Measurements from ENCODE around the gene BIRC6. TPM values are rescaled to one million over a fixed set of nuclear protein-coding genes. Genes with fewer than 3 reads are reported as not detected.

The BIRC6 gene
- polyA plus RNA-seq, 1 donor (not counting 4 experiments of a cell fraction or from before 2014, with no cell fraction given), result 57.0 TPM

DNA sequence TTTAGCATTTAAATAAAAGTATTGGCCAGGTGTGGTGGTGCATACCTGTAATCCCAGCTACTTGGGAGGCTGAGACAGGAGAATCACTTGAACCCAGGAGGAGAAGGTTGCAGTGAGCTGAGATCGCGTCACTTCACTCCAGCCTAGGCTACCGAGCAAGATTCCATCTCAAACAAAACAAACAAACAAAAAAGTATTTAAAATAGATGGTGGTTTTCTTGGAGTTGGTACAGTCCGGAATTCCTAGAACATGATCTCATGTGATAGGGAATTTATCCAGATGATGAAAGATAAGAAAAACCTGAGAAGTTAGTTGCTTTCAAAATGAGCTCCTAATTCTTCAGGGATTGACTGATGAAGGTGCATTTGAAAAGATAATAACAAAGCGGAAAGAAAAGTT lies 62.0 kb downstream of the BIRC6 start:
- FAIRE-seq, result no peak
- no peaks in the 10 kb centered on the region for H3K27me3 ChIP-seq (ENCODE audit: control insufficient read depth, extremely low read depth, insufficient read depth, low read length)
- peaks cover 5% of the 10 kb centered on the region for H3K4me1 ChIP-seq (ENCODE audit: control insufficient read depth, extremely low read depth, insufficient read depth, low read length)
- H3K4me2 ChIP-seq (ENCODE audit: control insufficient read depth, extremely low read depth, insufficient read depth, low read depth, low read length), result no peak overlapping the region
- H3K9me3 ChIP-seq (ENCODE audit: control insufficient read depth, low read depth, low read length), result no peaks in the 10 kb centered on the region
- H4K20me1 ChIP-seq (ENCODE audit: control insufficient read depth, extremely low read depth, insufficient read depth, low read length), result no peaks in the 10 kb centered on the region
- H2AFZ ChIP-seq (ENCODE audit: control insufficient read depth, low read length), result no peak overlapping the region
- peaks cover 9 to 14% of the 10 kb centered on the region in 2 experiments for H3K36me3 ChIP-seq (ENCODE audit: control insufficient read depth in 2 of 2, extremely low read depth in 1 of 2, insufficient read depth in 2 of 2, low read length in 2 of 2)
- dilution Hi-C loops (cut with MboI; ENCODE audit: extremely low pct_ligation_motif_present, low sequenced_read_pairs), result no loop called here
- H3K27ac ChIP-seq (ENCODE audit: control insufficient read depth, insufficient read depth, low read length), result no peak overlapping the region
- no peak overlapping the region for H3K4me3 ChIP-seq (ENCODE audit: control insufficient read depth in 2 of 3, extremely low read depth in 1 of 3, insufficient read depth in 2 of 3, low read depth in 1 of 3, low read length in 3 of 3)
- no peak overlapping the region for H3K9ac ChIP-seq (ENCODE audit: control insufficient read depth, extremely low read depth, insufficient read depth, low read length)
- peaks cover 64% of the 10 kb centered on the region for H3K79me2 ChIP-seq (ENCODE audit: control insufficient read depth, insufficient read depth, low read length)
- H3K9me1 ChIP-seq (ENCODE audit: control insufficient read depth, extremely low read depth, insufficient read depth, low read length), result no peaks in the 10 kb centered on the region
- TF ChIP-seq EZH2 (IDR thresholded peaks at IDR 0.05; ENCODE audit: low read length), result no peak
- TF ChIP-seq, protein P1, sequence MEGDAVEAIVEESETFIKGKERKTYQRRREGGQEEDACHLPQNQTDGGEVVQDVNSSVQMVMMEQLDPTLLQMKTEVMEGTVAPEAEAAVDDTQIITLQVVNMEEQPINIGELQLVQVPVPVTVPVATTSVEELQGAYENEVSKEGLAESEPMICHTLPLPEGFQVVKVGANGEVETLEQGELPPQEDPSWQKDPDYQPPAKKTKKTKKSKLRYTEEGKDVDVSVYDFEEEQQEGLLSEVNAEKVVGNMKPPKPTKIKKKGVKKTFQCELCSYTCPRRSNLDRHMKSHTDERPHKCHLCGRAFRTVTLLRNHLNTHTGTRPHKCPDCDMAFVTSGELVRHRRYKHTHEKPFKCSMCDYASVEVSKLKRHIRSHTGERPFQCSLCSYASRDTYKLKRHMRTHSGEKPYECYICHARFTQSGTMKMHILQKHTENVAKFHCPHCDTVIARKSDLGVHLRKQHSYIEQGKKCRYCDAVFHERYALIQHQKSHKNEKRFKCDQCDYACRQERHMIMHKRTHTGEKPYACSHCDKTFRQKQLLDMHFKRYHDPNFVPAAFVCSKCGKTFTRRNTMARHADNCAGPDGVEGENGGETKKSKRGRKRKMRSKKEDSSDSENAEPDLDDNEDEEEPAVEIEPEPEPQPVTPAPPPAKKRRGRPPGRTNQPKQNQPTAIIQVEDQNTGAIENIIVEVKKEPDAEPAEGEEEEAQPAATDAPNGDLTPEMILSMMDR (optimal IDR thresholded peaks at IDR 0.05 in 1 of 3, IDR thresholded peaks at IDR 0.05 in 1 of 3, conservative IDR thresholded peaks at IDR 0.05 in 1 of 3; ENCODE audit: extremely low read depth in 1 of 3, insufficient read depth in 2 of 3, low read length in 3 of 3), result no peak
- no peak for DNase-seq (ENCODE audit: low read depth, low spot score)

DNA sequence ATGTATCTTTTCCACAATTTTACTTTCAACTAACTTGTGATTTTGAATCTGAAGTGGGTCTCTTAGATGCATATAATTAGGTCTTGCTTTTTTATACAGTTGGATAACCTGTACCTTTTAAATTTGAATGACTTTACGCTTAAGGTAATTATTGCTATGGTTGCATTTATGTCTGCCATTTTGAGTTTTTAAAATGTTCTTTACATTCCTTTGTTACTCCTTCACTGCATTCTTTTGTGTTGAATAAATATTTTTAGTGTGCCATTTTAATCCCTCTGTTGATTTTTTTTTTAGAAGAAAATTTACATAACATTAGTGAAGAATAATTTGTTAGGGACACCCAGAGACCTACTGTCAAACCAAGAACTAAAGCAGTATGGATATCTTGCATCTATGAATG lies 65.3 kb downstream of the BIRC6 start:
- Histone ChIP-seq H3K27me3 (ENCODE audit: control insufficient read depth, extremely low read depth, insufficient read depth, low read length) (no peaks in the 10 kb centered on the region), H3K9me3 (ENCODE audit: control insufficient read depth, low read depth, low read length) (no peaks in the 10 kb centered on the region), H3K36me3 (ENCODE audit: control insufficient read depth in 2 of 2, extremely low read depth in 1 of 2, insufficient read depth in 2 of 2, low read length in 2 of 2) (peaks cover 3 to 6% of the 10 kb centered on the region in 2 experiments), H2AFZ (ENCODE audit: control insufficient read depth, low read length) (no peak overlapping the region), H3K4me1 (ENCODE audit: control insufficient read depth, extremely low read depth, insufficient read depth, low read length) (peaks cover 5% of the 10 kb centered on the region), H3K27ac (ENCODE audit: control insufficient read depth, insufficient read depth, low read length) (no peak overlapping the region), H4K20me1 (ENCODE audit: control insufficient read depth, extremely low read depth, insufficient read depth, low read length) (no peaks in the 10 kb centered on the region), H3K79me2 (ENCODE audit: control insufficient read depth, insufficient read depth, low read length) (peaks cover 88% of the 10 kb centered on the region), H3K4me2 (ENCODE audit: control insufficient read depth, extremely low read depth, insufficient read depth, low read depth, low read length) (no peak overlapping the region), H3K9me1 (ENCODE audit: control insufficient read depth, extremely low read depth, insufficient read depth, low read length) (peaks cover 2% of the 10 kb centered on the region), H3K9ac (ENCODE audit: control insufficient read depth, extremely low read depth, insufficient read depth, low read length) (no peak overlapping the region), H3K4me3 (ENCODE audit: control insufficient read depth in 2 of 3, extremely low read depth in 1 of 3, insufficient read depth in 2 of 3, low read depth in 1 of 3, low read length in 3 of 3) (no peak overlapping the region)
- FAIRE-seq (no peak), DNase-seq (ENCODE audit: low read depth, low spot score) (no peak)
- dilution Hi-C loops (cut with MboI; ENCODE audit: extremely low pct_ligation_motif_present, low sequenced_read_pairs), result no loop called here
- TF ChIP-seq EZH2 (IDR thresholded peaks at IDR 0.05; ENCODE audit: low read length), result no peak
- TF ChIP-seq, protein P1 (optimal IDR thresholded peaks at IDR 0.05 in 1 of 3, IDR thresholded peaks at IDR 0.05 in 1 of 3, conservative IDR thresholded peaks at IDR 0.05 in 1 of 3; ENCODE audit: extremely low read depth in 1 of 3, insufficient read depth in 2 of 3, low read length in 3 of 3), result no peak
